Heart left ventricle (tissue), 16 donors: ENCODE measurements around the gene MAPK8IP3. TPM values are rescaled to one million over a fixed set of nuclear protein-coding genes. Genes with fewer than 3 reads are reported as not detected.

Experiments
- ATAC-seq, 4 donors: fragments of 200-7000 bp; cut with Tn5 transposase; one replicate each; pipeline ENCODE4 v1.9.1; 2020 to 2022; ENCODE audit warnings: moderate library complexity in 4 of 4, mild to moderate bottlenecking in 3 of 4, moderate number of reproducible peaks in 1 of 4
- DNase-seq, 5 donors: peaks; one replicate each; pipeline ENCODE4 v3.0.0-alpha.2; 2020
- H3K27ac ChIP-seq, 12 donors: fragments of 200-600 bp; sonication (generic) in 4 of 12; one replicate each; pipeline versions ENCODE4 v1.5.0 to v1.8.0; 2016 to 2022; ENCODE audit warnings: mild to moderate bottlenecking in 2 of 12
- H3K27me3 ChIP-seq, 9 donors: fragments of 200-600 bp; sonication (generic) in 2 of 9; one replicate each; pipeline versions ENCODE4 v1.5.1 to v1.8.0; 2016 to 2022; ENCODE audit warnings: mild to moderate bottlenecking in 3 of 9
- H3K36me3 ChIP-seq, 9 donors: fragments of 200-600 bp; sonication (generic) in 2 of 9; one replicate each; pipeline versions ENCODE4 v1.5.0 to v1.8.0; 2018 to 2022; ENCODE audit warnings: mild to moderate bottlenecking in 2 of 9
- H3K4me1 ChIP-seq, 12 donors: fragments of 200-600 bp; sonication (generic) in 4 of 12; one replicate each; pipeline versions ENCODE4 v1.5.0 to v1.8.0; 2016 to 2022; ENCODE audit warnings: mild to moderate bottlenecking in 3 of 12
- H3K4me3 ChIP-seq, 12 donors: fragments of 200-600 bp; sonication (generic) in 4 of 12; one replicate each; pipeline versions ENCODE4 v1.5.0 to v1.8.0; 2017 to 2022; ENCODE audit warnings: mild to moderate bottlenecking in 9 of 12, moderate library complexity in 4 of 12
- H3K9me3 ChIP-seq, 12 donors: fragments of 200-600 bp; sonication (generic) in 4 of 12; one replicate each; pipeline versions ENCODE4 v1.5.0 to v1.8.0; 2016 to 2022; ENCODE audit warnings: mild to moderate bottlenecking in 1 of 12
- POLR2A ChIP-seq, 2 donors: fragments of 450-650 bp; IDR thresholded peaks; one replicate each; pipeline ENCODE4 v1.6.1; 2017; ENCODE audit warnings: antibody characterized with exemption in 2 of 2, mild to moderate bottlenecking in 2 of 2, moderate library complexity in 2 of 2
- WGBS, 4 donors: extraction: QIAGEN DNeasy Blood & Tissue Kit in 2 of 4; methylation state at CpG; one replicate each; pipeline versions ENCODE4 v1.1.5 to v1.1.7; 2013 to 2018; 5-methylcytosine and 5-hydroxymethylcytosine counted together
- intact Hi-C, 10 donors: fragments of 100-400 bp; cut with DNase I; formaldehyde crosslinking; loops; one replicate each; pipeline versions ENCODE4 v1.11.1 to v1.14.2; 2022
- polyA plus RNA-seq, 2 donors: library from polyadenylated mRNA; stranded (reverse); fragments of 200-250 nt; gene quantifications; one replicate each; pipeline ENCODE4 v1.2.3, GENCODE V29; 2013
- total RNA-seq, 9 donors: library from RNA; depleted of rRNA in 2 of 9; stranded (reverse); fragments of >200 nt in 2 of 9; fragmentation: NEBNext Ultra II Directional in 3 of 9; extraction: Animal tissue kit (Norgen Biotek cat#: 25700) in 3 of 9; gene quantifications; one replicate each; pipeline versions ENCODE4 v1.1.0 to v1.2.4, GENCODE V29; 2016 to 2023
- TF ChIP-seq, protein P1 (sequence below), 12 donors: fragments of 200-600 bp; sonication (generic) in 4 of 12; IDR thresholded peaks; one replicate each; pipeline versions ENCODE4 v1.5.0 to v1.8.0; 2018 to 2022; ENCODE audit warnings: antibody characterized with exemption in 12 of 12, mild to moderate bottlenecking in 5 of 12
- donor health status: ischemic (EF 13 %, LVEDD 7.1; RV severe dilation, severe dysfunction).
- donor health status: healthy with polysubstance abuse.
- donor health status: DM: no; HTN: yes; CAD: no.
- donor health status: DM: no; HTN: no; CAD: no.
- donor health status: ischemic (EF 25% LVEDD 6.9; RV normal size, moderate dysfunction).
- donor health status: ischemic (EF 25% LVEDD 5.7; RV mildly dilated, moderate dysfunction).
- donor health status: healthy.
- donor health status: DM: yes; HTN: yes; CAD: no.
- donor health status: ischemic (EF 35%, LVEDD 5.7; RV mildly dilated, moderate dysfunction).
- donor health status: nonischemic (EF 11% LVEDD 7.7; RV severe dilation, severe dysfunction).
- donor health status: DM: yes; HTN: yes; CAD: no.
- donor health status: PGD.
- donor health status: ischemic (EF 29% LVEDD 5.4; RV normal size, mild dysfunction).
- donor health status: nonischemic (EF 23%, LVEDD 6.1; RV moderate dilation, normal function).

MAPK8IP3 gene
- total and polyA plus RNA-seq, 11 donors: 29.5 to 71.3 (median 63.1) TPM

DNA sequence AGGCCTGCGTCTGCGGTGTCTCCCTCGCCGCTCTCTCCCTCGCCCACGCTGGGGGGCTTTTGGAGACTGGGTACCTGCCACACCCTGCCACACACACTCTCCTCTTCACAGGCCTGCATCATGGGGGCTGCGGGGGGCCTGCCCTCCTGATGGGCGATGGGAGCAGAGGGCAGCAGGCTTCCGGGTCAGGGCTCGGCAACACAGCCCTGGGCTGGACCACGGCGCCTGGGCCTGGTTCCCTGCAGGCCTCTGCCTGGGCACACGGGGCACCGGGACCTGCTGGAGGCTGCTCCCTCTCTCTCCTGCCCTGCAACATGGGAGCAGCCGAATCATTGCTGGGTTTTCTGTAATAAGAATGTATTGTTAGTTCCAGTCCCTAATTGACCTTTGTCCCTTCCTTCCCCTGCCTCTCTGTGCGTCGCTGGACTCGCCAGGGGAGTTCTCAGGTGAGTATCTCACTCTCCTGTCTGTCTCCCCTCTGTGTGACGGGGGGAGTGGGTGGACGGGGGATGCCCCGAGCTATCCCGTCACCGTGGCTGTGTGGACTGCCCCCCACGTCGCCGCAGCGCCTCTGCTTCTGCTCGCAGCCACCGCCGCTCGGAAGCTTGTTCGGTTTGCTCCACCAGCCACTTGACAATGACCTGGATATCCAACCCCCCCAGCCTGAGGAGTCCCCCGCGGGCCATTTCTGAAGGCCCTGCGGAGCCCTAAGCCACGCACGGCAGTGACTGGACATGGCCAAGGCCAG lies 51.9 kb downstream of the MAPK8IP3 start:
- ATAC-seq: no peak
- Histone ChIP-seq H3K9me3 (no peaks in the 10 kb centered on the region), H3K27me3 (no peaks in the 10 kb centered on the region), H3K27ac (no peak overlapping the region), H3K4me3 (no peak overlapping the region), H3K36me3 (peaks cover 0 to 77% (median 67%) of the 10 kb centered on the region in 9 donors), H3K4me1 (no peaks in the 10 kb centered on the region)
- TF ChIP-seq POLR2A (IDR thresholded peaks at IDR 0.05): no peak
- TF ChIP-seq, protein P1, sequence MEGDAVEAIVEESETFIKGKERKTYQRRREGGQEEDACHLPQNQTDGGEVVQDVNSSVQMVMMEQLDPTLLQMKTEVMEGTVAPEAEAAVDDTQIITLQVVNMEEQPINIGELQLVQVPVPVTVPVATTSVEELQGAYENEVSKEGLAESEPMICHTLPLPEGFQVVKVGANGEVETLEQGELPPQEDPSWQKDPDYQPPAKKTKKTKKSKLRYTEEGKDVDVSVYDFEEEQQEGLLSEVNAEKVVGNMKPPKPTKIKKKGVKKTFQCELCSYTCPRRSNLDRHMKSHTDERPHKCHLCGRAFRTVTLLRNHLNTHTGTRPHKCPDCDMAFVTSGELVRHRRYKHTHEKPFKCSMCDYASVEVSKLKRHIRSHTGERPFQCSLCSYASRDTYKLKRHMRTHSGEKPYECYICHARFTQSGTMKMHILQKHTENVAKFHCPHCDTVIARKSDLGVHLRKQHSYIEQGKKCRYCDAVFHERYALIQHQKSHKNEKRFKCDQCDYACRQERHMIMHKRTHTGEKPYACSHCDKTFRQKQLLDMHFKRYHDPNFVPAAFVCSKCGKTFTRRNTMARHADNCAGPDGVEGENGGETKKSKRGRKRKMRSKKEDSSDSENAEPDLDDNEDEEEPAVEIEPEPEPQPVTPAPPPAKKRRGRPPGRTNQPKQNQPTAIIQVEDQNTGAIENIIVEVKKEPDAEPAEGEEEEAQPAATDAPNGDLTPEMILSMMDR (IDR thresholded peaks at IDR 0.05): no peak
- intact Hi-C loops: no loop called here
- whole genome bisulfite sequencing, 4 donors: 95 to 96% (median 95%) methylated on average over 30 to 37 of the region's 37 CpGs
- no peak for DNase-seq

- Histone ChIP-seq H3K27ac (no peak overlapping the region), H3K9me3 (no peaks in the 10 kb centered on the region), H3K4me3 (no peak overlapping the region), H3K27me3 (no peaks in the 10 kb centered on the region), H3K4me1 (no peaks in the 10 kb centered on the region), H3K36me3 (peaks cover 0 to 77% (median 66%) of the 10 kb centered on the region in 9 donors)
- no peak for TF ChIP-seq POLR2A (IDR thresholded peaks at IDR 0.05)
- TF ChIP-seq, protein P1 (IDR thresholded peaks at IDR 0.05): no peak
- intact Hi-C loops: no loop called here
- DNase-seq (no peak), ATAC-seq (no peak)
- 91 to 94% (median 93%) methylated on average over 15 to 18 of the region's 18 CpGs for WGBS, 4 donors
Measured at GRCh38 chr16:1758923-1759322, 52.9 kb downstream of the MAPK8IP3 start.

DNA sequence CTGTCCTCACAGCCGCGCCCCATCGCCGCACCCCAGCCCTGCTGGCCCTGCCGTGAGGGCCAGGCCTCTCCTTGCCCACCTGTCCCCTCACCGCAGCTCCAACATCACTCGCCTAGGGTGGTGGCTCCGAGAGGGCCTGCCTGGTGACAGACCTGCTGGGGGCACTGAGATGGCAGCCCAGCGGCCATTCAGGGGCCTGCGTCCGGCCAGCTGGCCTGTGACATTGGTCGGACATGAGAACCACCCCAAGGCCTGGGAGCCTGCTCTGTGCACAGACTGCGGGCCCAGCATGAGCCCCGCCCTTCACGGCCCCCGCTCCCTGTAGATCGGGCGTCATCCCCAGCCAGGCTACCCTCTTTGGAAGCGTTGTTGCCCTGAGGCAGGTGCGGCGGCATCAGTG lies 53.5 kb downstream of the MAPK8IP3 start:
- DNase-seq (no peak), ATAC-seq (no peak)
- Histone ChIP-seq H3K27ac (no peak overlapping the region), H3K9me3 (no peaks in the 10 kb centered on the region), H3K4me3 (no peak overlapping the region), H3K27me3 (no peaks in the 10 kb centered on the region), H3K4me1 (no peaks in the 10 kb centered on the region), H3K36me3 (peaks cover 0 to 77% (median 66%) of the 10 kb centered on the region in 9 donors)
- intact Hi-C loops: no loop called here
- 96 to 100% (median 97%) methylated on average over 13 to 21 of the region's 21 CpGs for WGBS, 4 donors
- no peak for TF ChIP-seq POLR2A (IDR thresholded peaks at IDR 0.05)
- TF ChIP-seq, protein P1 (IDR thresholded peaks at IDR 0.05): no peak

GRCh38 chr16:1760911-1761310 lies 54.9 kb downstream of the MAPK8IP3 start:
- DNase-seq (no peak), ATAC-seq (no peak)
- H3K27me3 ChIP-seq: no peaks in the 10 kb centered on the region
- H3K36me3 ChIP-seq: peaks cover 0 to 80% (median 69%) of the 10 kb centered on the region in 9 donors
- H3K4me3 ChIP-seq: no peak overlapping the region
- no peaks in the 10 kb centered on the region for H3K9me3 ChIP-seq
- WGBS, 4 donors: 85 to 94% (median 88%) methylated on average over 7 to 15 of the region's 15 CpGs
- TF ChIP-seq POLR2A (IDR thresholded peaks at IDR 0.05): no peak
- intact Hi-C loops: no loop called here
- H3K4me1 ChIP-seq: no peaks in the 10 kb centered on the region
- no peak overlapping the region for H3K27ac ChIP-seq
